ENCODE results near the gene METTL15. TPM values are rescaled to one million over a fixed set of nuclear protein-coding genes. Genes with fewer than 3 reads are reported as not detected.
"Not testable (repeated sequence)": the region's sequence is repeated elsewhere in the genome, so short reads cannot be mapped to it uniquely, and the experiment has no call there.

Gene METTL15
- total RNA-seq, 1 donor from 2014 or later = 10.5 TPM

DNA sequence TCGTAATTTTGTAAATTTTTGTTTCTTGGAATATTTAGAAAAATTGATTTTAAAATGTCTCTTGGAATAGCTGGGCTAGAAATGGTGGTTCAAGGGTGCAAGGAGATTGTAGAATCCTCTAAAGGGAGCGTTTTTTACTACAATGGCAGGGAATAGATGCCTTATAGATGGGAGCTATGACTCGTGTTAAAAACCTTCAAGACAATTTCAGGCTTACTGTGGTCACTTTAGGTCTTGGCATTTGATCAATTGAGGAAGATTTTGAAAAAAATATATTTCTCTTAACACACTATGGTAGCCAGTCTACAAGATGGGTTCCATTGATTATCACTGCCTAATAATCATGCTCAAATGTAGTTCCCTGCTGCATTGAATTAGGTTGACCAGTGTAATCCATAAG, 25.0 kb downstream of the METTL15 start:
- H3K4me1 ChIP-seq = no peaks in the 10 kb centered on the region
- no peak overlapping the region for H3K27ac ChIP-seq (replicated peaks)
- TF ChIP-seq, protein P1, sequence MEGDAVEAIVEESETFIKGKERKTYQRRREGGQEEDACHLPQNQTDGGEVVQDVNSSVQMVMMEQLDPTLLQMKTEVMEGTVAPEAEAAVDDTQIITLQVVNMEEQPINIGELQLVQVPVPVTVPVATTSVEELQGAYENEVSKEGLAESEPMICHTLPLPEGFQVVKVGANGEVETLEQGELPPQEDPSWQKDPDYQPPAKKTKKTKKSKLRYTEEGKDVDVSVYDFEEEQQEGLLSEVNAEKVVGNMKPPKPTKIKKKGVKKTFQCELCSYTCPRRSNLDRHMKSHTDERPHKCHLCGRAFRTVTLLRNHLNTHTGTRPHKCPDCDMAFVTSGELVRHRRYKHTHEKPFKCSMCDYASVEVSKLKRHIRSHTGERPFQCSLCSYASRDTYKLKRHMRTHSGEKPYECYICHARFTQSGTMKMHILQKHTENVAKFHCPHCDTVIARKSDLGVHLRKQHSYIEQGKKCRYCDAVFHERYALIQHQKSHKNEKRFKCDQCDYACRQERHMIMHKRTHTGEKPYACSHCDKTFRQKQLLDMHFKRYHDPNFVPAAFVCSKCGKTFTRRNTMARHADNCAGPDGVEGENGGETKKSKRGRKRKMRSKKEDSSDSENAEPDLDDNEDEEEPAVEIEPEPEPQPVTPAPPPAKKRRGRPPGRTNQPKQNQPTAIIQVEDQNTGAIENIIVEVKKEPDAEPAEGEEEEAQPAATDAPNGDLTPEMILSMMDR (IDR thresholded peaks at IDR 0.05; ENCODE audit: borderline replicate concordance) = no peak
- no peaks in the 10 kb centered on the region for H3K9me3 ChIP-seq (replicated peaks)
- H3K27me3 ChIP-seq (ENCODE audit: low read depth) = no peaks in the 10 kb centered on the region
- intact Hi-C loops (cut with micrococcal nuclease) = no loop called here
- no peak overlapping the region for H3K4me3 ChIP-seq
- H3K36me3 ChIP-seq = peaks cover 36% of the 10 kb centered on the region
- DNase-seq = no peak

DNA sequence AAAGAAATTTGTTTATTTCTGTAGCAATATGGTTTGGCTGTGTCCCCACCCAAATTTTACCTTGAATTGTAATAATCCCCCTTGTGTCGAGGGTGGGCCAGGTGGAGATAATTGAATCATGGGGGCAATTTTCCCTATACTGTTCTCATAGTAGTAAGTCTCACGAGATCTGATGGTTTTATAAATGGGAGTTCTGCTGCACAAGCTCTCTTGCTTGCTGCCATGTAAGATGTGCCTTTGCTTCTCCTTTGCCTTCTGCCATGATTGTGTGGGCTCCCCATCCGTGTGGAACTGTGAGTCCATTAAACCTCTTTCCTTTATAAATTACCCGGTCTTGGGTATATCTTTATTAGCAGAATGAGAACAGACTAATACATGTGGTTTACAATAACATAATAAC, 28.0 kb downstream of the METTL15 start:
- H3K27ac ChIP-seq (replicated peaks); DNase-seq; H3K4me1 ChIP-seq; H3K27me3 ChIP-seq (ENCODE audit: low read depth); H3K4me3 ChIP-seq; intact Hi-C loops (cut with micrococcal nuclease): not testable (repeated sequence)
- Histone ChIP-seq H3K9me3 (replicated peaks) (peaks cover 20% of the 10 kb centered on the region), H3K36me3 (peaks cover 39% of the 10 kb centered on the region)

DNA sequence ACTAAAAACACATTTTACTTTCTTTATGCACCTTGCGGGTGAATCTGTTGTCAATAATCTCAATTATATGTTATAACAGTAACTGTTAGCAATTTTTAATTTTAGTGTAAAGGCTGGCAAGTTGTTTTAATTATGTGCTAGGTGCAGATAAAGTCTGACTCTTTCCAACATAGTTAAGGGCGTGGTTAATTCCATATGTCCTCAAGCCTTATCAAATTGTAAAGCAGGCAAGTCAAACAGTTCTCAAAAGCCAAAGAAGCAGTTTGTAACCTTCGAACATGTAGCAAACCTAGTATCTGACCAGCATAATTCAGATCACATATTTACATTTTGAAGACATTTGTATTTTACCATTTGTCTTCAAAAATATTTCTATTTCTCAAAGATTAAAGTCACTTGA, 29.2 kb downstream of the METTL15 start:
- H3K4me3 ChIP-seq = no peak overlapping the region
- peaks cover 39% of the 10 kb centered on the region for H3K36me3 ChIP-seq
- H3K27me3 ChIP-seq (ENCODE audit: low read depth) = no peaks in the 10 kb centered on the region
- no peak overlapping the region for H3K27ac ChIP-seq (replicated peaks)
- H3K9me3 ChIP-seq (replicated peaks) = peaks cover 20% of the 10 kb centered on the region
- intact Hi-C loops (cut with micrococcal nuclease) = no loop called here
- TF ChIP-seq, protein P1 (IDR thresholded peaks at IDR 0.05; ENCODE audit: borderline replicate concordance) = no peak
- no peaks in the 10 kb centered on the region for H3K4me1 ChIP-seq
- no peak for DNase-seq

DNA sequence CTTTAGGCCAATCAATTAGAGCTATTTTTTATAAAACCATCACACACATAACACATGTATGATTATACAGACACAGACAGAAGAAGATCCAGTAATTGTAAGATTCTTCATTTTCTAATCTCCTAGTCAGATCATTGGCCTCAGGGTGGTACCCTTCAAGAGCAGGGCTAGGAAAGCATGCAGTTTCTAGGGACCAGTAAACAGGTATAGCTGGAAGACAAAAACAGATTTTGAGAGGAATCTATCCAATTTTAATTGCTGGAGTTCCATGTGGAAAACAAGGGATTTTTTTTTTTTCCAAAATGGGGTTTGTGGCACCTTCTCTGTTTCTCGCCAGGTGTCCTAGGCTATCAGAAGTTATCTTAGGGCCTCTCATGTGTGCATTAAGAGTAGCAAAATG, 29.6 kb downstream of the METTL15 start:
- Histone ChIP-seq H3K9me3 (replicated peaks) (peaks cover 20% of the 10 kb centered on the region), H3K27ac (replicated peaks) (no peak overlapping the region), H3K27me3 (ENCODE audit: low read depth) (no peaks in the 10 kb centered on the region), H3K36me3 (peaks cover 39% of the 10 kb centered on the region), H3K4me1 (no peaks in the 10 kb centered on the region), H3K4me3 (no peak overlapping the region)
- DNase-seq = no peak
- TF ChIP-seq, protein P1 (IDR thresholded peaks at IDR 0.05; ENCODE audit: borderline replicate concordance) = no peak
- intact Hi-C loops (cut with micrococcal nuclease) = no loop called here

GRCh38 chr11:28139841-28140415, 31.7 kb downstream of the METTL15 start:
- Histone ChIP-seq H3K9me3 (replicated peaks) (peaks cover 20% of the 10 kb centered on the region), H3K27me3 (ENCODE audit: low read depth) (no peaks in the 10 kb centered on the region), H3K27ac (replicated peaks) (no peak overlapping the region), H3K4me3 (no peak overlapping the region), H3K4me1 (no peaks in the 10 kb centered on the region), H3K36me3 (peaks cover 27% of the 10 kb centered on the region)
- intact Hi-C loops (cut with micrococcal nuclease) = no loop called here
- TF ChIP-seq, protein P1 (IDR thresholded peaks at IDR 0.05; ENCODE audit: borderline replicate concordance) = no peak
- no peak for DNase-seq

- intact Hi-C loops (cut with micrococcal nuclease) = no loop called here
- Histone ChIP-seq H3K4me3 (no peak overlapping the region), H3K36me3 (peaks cover 19% of the 10 kb centered on the region), H3K27me3 (ENCODE audit: low read depth) (no peaks in the 10 kb centered on the region), H3K27ac (replicated peaks) (no peak overlapping the region), H3K4me1 (no peaks in the 10 kb centered on the region), H3K9me3 (replicated peaks) (peaks cover 20% of the 10 kb centered on the region)
- TF ChIP-seq, protein P1 (IDR thresholded peaks at IDR 0.05; ENCODE audit: borderline replicate concordance) = no peak
- no peak for DNase-seq
These were observed 32.7 kb downstream of the METTL15 start for GRCh38 chr11:28140689-28141455.

Data from left ventricle myocardium inferior (tissue), 1 donor.